Measurements from ENCODE around the gene QPRT.
A peak's percentile ranks its signal among the peaks of the same experiment; 100 is the strongest.
"Not testable (repeated sequence)": the region's sequence is repeated elsewhere in the genome, so short reads cannot be mapped to it uniquely, and the experiment has no call there.

The QPRT gene

DNA sequence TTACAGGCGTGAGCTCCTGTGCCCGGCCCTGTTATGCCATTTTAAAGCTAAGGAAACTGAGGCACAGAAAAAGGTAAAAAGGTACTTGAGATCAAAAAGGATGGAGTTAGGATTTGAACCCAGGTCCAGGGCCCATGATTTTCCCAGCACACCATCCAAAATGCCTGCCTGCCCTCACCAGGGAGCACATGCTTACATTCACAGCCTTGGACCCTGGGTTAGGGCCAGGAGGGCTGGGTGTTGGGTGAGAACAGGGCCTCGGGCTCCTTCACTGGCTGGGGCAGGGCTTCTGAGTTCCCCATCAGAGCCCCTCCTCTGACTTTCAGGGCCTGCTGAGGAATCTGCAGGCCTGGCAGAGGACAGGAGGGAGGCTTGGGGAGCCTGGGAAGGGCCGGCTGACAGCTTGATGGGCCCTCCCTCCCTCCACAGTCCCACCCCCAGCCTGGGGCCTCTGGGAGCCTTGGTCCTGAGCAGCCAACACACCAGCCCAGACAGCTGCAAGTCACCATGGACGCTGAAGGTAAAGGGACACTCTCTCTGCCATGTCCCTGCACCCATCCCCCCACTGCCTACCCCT is at the start of gene QPRT:
QPRT (plus strand) TSS at position 490 of the 577 bp plus-strand sequence; CDS start at position 508, 18 bp downstream.
- peak; percentile 50 for DNase-seq (ENCODE audit: low spot score)

DNA sequence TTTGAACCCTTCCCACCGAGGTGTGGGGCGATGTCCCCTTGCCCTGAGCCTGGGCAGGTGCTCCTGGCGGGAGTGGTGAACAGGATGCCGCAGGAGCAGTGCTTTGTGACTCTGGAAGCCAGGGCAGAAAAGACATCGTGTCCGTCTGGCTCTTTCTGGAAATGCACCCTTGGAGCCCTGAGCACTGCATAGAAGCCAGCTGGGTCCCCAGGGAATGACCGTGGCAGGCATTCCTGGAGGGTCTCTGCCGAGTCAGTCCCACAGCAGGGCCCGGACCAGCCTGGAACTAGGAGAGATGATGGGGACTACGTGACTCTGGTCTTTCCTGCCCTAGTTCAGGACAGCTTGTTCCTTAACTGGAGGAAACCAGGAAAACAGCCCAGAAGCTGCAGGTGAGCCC is 49.7 kb upstream of the QPRT start:
- DNase-seq (ENCODE audit: low spot score): not testable (repeated sequence)

DNA sequence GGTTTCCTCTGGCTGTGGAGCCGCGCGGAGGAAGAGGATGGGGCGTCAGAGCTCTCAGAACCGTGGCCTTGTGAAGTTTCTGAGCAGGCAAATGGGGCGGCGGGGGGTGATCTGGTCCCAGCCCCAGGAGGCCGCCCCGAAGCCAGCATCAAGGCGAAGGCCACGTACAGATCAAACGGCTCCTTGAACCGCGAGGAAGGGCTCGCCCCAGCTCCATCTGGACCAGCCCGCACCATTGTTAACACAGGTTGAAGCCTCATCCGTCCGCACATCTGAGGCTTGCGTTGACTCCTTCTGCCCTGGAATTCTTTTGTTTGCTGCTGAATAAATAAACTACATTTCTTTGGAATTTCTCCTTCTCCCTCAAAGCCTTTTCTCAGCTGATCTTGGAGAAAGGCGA is 47.3 kb upstream of the QPRT start:
- not testable (repeated sequence) for DNase-seq (ENCODE audit: low spot score)

DNA sequence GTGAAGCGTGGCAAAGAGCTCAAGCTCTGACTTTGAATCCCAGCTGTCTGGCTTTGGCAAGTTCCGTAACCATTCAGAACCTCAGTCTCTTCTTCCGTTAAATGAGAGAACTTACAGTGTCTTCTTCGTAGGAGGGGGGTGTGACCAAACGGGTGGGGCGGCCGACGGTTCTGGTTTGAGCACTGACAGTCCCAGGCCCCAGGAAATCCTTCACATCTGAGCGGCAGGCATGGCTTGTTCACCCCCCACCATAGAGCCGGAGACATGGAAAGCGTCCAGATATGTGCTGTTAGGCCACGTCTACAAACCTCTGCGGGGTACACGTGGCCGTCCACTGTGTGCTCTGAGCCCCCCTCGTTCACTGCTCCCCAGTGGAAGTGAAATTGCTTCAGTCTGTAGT is 43.1 kb upstream of the QPRT start:
- not testable (repeated sequence) for DNase-seq (ENCODE audit: low spot score)

DNA sequence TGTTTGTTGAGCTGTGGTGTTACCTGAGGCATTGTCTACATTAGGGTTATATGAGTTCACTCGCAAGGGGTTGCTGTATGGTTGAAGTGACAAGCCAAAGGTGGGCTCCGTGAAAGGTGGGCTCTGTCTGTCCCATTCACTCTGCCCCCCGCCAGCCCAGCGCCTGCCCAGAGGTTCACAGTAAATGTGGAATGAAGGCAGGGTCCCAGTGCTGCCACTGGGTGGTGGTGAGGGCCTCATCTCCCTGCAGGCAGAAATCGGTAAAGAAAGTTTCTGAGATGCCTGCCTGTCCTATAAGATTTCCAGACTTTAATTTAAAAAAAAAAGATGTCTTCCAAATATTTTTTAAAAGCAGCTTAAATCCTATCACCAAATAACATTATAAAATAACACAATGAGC is 42.6 kb upstream of the QPRT start:
- DNase-seq (ENCODE audit: low spot score): not testable (repeated sequence)

DNA sequence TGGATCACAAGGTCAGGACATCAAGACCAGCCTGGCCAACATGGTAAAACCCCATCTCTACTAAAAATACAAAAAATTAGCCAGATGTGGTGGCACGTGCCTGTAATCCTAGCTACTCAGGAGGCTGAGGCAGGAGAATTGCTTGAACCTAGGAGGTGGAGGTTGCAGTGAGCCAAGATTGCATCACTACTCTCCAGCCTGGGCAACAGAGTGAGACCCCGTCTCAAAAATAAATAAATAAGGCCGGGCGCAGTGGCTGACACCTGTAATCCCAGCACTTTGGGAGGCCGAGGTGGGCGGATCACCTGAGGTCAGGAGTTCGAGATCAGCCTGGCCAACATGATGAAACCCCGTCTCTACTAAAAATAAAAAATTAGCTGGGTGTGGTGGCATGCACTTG is 40.2 kb upstream of the QPRT start:
- not testable (repeated sequence) for DNase-seq (ENCODE audit: low spot score)

DNA sequence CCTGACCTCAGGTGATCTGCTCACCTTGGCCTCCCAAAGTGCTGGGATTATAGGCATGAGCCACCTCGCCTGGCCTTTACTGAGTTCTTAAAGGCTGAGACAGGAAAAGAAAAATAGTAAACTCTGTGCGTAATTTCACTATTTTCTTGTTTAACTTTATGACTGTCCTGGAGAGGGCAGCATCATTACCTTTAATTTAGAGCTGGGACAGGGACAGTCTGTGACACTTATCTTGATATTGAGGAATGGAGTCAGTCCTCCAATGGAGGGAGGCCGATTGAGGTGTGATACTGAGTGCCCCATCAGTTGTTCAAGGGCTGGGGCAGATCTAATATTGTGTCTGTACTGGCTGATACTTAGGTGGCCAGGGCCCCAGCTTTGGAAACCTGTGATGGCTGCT is 37.4 kb upstream of the QPRT start:
- no peak for DNase-seq (ENCODE audit: low spot score)

DNA sequence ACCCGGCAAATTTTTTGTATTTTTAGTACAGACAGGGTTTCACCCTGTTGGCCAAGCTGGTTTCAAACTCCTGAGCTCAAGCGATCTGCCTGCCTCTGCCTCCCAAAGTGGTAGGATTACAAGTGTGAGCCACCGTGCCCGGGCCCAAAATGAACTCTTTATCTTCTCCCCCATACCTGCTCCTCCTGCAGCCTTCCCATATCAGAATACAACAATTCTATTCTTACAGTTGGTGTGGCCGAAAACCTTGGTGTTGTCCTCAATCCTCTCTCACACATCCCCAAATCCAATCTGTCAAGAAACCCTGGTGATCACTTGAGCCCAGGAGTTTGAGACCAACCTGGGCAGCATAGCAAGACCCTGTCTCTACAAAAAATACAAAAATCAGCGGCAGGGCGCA is 35.4 kb upstream of the QPRT start:
- no peak for DNase-seq (ENCODE audit: low spot score)

DNA sequence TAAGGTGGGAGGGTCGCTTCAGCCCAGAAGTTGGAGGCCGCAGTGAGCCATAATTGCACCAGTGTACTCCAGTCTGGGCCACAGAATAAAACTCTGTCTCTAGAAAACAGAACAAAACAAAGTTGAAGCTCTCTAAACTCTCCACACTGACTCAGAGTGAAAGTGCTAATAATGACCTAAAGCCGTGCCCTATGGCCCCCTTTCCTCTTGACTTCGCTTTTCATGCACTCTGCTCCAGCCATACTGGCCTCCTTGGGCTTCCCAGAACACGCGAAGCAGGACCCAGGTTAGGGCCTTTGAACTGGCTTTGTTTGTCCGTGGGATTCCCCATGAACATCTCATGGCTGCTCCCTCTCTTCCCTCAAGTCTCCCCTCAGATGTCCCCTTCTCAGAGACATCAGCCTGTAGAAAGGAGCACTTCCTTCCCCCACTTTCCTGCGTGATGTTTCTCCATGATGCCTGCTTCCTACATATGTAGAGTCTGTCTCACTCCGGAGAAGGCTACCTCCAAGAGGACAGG is 34.6 kb upstream of the QPRT start:
- DNase-seq (ENCODE audit: low spot score): no peak

DNA sequence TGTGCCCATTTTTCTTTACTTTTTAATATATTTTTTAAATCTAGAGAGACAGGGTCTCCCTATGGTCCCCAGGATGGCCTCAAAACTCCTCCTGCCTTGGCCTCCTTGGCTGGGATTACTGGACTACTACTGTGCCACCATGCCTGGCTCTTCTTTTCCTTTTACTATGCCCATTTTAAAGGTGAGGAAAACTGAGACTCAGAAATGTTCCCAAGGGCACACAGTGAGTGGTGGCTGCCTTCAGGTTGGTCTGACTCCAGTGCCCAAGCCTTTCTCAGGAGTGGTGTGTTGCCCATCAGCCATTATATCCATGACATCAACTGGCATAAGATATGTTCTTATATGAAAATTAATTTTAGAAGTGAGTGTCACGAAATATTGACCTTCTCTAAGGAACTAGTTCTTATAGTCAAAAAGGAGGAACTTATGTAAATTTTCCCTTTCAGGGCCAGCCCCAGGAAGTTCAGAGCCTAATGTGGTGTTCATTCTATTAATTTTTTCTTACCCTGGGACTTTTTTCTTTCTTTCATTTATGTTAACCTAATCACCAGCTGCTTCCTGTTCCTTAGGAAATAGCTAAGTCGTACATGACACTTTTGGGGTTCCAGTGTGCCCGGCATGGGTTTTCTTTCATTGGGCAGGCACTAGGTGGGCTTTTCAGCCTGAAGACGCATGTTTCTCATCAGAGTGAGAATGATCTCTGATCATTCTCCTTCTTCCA is 33.8 kb upstream of the QPRT start:
- DNase-seq (ENCODE audit: low spot score): no peak

DNA sequence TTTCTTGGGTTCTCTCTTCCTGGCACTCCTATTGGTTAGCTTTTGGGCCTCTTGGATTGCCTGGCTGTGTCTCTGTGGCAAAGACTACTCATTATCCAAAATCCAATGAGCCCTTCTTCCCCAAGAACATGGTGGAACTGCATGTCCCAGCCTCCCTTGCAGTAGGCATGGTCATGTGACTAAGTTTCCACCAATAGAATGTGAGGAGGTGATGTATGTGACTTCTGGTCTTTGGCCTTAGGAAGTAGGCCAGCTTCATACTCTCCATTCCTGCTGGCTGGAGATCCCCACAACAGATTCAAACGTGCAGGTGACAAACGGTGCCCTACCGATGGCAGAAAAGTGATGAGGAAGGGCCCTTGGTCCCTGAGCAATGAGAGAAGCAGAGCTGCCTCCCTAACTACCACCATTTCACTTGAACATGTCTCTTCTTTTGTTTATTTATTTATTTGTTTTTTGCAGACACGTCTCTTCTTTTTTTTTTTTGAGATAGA is 33.2 kb upstream of the QPRT start:
- no peak for DNase-seq (ENCODE audit: low spot score)

DNA sequence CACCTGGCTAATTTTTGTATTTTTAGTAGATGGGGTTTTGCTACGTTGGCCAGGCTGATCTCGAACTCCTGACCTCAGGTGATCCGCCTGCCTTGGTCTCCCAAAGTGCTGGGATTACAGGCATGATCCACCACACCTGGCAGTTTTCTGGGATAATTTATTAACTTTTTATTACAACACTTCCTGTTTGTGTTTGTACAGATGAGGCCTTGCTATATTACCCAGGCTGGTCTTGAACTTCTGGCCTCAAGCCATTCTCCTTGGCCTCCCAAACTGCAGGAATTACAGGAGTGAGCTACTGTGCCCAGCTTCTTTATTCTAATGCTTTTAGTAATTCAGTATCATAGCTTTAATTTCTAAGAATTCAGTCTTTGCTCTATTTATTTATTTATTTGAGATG is 32.0 kb upstream of the QPRT start:
- no peak for DNase-seq (ENCODE audit: low spot score)

DNA sequence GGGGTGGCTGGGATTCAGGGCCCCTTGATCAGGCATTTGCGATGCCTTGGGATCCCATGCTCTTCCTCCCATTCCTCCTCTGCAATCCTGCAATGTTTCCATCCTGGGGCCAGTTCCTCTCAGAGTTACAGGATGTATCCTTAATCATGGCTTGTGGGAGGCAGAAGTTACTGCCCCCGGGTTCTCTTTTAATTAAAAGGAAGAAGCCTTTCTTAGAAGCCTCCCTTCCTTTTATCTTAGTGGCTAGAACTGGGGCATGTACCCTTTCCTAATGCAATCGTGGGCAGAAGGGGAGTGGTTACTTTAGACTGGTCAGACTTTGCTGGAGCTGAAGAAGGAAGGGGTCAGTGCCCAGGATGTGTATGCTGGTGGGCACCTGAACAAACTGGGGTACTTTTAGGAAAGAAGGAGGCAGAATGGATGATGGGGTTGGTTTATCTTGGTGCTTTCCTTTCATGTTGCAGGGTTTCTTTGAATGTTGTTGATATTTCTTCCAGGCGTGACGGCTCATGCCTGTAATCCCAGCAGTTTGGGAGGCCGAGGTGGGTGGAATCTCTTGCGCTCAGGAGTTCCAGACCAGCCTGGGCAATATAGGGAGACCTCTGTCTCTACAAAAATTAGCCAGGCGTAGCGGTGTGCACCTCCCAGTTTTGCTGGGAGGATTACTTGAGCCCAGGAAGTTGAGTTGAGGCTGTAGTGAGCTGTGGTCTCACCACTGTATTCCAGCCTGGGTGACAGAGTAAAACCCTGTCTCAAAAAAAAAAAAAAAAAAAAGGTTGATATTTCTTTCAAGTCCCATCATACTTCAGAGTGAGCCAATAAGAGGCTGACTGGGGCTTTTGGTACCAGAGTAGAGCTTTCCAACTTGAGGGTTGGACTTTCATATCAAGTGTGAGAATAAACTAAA is 29.1 kb upstream of the QPRT start:
- DNase-seq (ENCODE audit: low spot score): no peak

DNA sequence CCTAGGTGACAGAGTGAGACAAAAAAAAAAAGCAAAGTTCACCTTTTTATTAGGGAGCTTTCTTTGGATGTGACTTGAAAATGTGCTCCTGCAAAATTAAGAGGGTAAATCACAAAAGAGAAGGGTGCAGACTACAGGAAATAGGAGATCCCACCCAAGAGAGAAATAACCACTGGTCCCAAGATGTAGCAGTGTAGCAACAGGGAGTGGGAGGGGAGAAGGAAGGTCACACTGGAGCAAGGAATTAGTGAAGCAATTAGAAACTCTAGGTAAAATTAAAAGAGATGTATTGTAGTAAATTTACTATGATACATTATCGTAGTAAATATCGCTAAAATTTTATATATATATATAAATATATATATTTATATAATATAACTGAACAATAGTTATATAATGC is 28.2 kb upstream of the QPRT start:
- DNase-seq (ENCODE audit: low spot score): no peak

DNA sequence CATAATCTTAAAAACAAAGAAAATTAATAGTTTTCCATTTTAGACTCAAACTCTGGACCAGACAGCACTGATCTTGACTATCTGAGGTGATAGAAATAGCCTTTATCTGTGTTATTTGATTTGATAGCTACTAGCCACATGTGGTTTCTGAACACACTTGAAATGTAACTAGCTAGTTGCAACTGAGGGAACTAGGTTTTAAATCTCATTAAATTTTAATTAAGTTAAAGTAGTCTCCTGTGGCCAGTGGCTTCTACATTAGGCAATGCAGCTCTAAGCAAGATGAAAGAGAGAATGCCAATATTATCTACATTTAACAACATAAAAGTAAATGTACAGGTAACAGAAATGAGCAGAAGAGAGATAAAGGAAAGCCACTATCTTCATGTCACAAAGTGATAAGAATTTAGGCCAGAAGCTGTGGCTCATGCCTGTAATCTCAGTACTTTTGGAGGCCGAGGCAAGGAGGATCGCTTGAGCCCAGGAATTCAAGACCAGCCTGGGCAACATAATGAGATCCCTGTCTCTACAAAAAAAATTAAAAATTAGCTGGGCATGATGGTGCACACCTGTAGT is 27.1 kb upstream of the QPRT start:
- no peak for DNase-seq (ENCODE audit: low spot score)

DNA sequence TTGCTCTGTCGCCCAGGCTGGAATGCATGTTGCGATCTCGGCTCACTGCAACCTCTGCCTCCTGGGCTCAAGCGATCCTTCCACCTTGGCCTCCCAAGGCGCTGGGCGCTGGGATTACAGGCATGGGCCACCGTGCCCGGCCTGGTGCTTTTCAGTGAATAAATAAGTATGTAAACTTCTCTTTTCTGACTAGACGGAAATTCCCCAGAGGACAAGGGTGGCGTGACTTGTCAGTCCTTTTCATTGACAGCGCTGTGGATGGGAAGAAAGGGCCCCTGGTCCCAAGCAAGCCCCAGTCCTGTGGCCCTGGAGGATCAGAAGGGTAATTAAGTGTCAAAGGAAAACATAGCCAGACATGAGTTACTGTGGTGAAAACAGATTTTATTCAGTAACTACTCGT is 25.5 kb upstream of the QPRT start:
- DNase-seq (ENCODE audit: low spot score): no peak

DNA sequence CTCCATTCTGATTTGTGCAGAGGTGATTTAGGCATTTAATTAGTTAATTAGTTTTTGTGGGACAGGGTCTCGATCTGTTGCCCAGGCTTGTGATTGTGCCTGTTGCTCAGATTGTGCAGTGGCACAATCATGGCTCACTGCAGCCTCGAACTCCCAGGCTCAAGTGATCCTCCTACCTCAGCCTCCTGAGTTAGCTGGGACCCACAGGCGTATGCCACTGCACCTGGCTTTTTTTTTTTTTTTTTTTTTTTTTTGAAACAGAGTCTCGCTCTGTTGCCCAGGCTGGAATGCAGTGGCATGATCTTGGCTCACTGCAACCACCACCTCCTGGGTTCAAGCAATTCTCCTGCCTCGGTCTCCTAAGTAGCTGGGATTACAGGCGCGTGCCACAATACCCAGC is 25.1 kb upstream of the QPRT start:
- DNase-seq (ENCODE audit: low spot score): not testable (repeated sequence)

DNA sequence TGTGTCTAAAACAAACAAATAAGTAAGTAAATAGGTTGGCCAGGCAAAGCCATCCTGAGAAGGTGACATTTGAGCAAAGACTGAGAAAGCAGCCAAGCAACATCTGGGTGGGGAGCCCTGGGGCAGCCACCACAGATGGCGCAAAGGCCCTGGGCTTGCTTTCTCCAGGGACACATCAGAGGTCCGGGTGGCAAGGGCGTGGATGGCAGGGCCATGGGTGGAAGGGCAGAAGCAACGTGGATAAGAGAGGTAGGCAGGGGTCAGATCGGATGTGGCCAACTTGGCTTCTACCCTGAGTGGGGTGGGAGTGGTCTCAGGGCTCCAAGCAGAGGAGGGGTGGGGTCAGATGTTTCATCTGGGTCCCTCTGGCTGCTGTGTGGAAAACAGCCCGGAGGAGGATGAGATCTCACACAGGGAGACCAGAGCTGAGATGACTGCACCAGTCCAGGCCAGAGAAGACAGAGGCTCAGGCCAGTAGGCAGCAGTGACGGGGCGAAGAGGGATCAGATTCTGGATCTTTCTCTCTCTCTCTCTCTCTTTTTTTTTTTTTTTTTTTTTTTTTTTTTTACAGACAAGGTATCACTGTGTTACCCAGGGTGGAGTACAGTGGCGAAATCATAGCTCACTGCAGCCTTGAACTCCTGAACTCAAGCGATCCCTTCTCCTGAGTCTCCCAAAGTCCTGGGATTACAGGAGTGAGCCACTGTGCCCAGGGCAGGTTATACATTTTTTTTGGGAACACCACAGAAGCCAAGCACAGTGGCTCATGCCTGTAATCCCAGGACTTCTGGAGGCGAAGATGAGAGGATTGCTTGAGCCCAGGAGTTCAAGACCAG is 22.1 kb upstream of the QPRT start:
- DNase-seq (ENCODE audit: low spot score): no peak

DNA sequence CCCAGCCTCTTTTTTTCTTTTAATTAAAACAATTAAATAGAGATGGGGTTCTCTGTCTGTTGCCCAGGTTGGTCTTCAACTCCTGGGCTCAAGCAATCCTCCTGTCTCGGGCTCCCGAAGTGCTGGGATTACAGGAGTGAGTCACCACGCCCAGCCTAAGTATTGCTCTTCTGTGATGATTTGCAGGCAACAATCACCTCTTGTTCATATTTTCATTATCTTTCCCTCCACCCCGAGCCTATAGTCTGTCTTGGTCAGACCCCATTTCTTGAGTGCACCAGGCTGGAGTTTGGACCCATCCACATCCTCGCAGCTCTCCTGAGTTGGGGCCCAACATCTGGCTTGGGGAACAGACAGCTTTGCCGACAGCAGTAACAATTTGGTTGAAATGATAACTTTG is 20.3 kb upstream of the QPRT start:
- no peak for DNase-seq (ENCODE audit: low spot score)

DNA sequence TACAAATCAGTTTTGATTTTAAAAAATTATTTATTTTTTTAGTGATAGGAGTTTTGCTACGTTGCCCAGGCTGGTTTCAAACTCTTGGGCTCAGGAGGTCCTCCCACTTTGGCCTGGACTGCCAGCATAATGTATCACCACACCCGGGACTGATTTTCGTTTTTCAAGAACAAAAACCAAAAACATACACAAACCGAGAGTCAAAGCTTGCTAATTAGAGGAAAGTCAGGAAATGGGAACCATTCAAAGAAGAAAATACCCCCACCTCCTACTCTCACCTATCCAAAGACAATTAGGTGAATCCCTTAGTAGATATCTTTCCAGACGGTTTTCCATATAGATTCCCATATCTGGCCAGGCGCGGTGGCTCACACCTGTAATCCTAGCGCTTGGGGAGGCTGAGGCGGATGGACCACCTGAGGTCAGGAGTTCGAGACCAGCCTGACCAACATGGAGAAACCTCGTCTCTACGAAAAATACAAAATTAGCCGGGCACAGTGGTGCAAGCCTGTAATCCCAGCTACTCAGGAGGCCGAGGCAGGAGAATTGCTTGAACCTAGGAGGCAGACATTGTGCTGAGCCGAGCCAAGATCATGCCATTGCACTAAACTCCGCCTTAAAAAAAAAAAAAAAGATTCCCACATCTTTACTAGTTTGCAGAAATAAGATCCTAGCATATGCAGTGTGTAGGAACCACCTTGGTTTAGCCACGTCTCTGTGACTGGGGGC is 16.8 kb upstream of the QPRT start:
- no peak for DNase-seq (ENCODE audit: low spot score)

DNA sequence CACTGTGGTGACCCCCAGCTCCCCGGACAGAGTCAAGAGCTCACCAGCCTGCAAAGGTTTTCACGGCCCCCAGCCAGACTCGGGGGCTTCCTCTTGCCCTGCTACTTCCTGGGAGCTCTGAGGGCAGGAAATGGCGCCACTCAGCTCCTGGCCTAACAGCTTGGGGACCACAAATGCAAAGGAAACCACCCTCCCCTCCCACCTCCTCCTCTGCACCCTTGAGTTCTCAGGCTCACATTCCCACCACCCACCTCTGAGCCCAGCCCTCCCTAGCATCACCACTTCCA is 16.3 kb upstream of the QPRT start:
- DNase-seq (ENCODE audit: low spot score): no peak
